GM06990 (cell line): ENCODE measurements around the gene AFAP1L2.

ENCODE experiments used
- DNase-seq: peaks from one replicate; pipeline ENCODE4 v3.0.0-alpha.2; 2011; ENCODE audit not compliant: insufficient read length; ENCODE audit errors: extremely low read depth
- H3K27me3 ChIP-seq: replicated peaks from 2 replicates; pipeline ENCODE4 v1.6.0; 2011; ENCODE audit warnings: low read length; ENCODE audit not compliant: control insufficient read depth, insufficient read depth
- H3K36me3 ChIP-seq: 2 replicates; pipeline ENCODE4 v1.5.1; 2011; ENCODE audit warnings: low read length; ENCODE audit not compliant: control insufficient read depth, insufficient read depth
- H3K4me3 ChIP-seq: replicated peaks from 2 replicates; pipeline ENCODE4 v1.5.1; 2011; ENCODE audit warnings: low read depth, mild to moderate bottlenecking, control low read depth, low read length
- TF ChIP-seq, protein P1 (sequence below): IDR thresholded peaks from 2 replicates; pipeline ENCODE4 v1.5.1; 2011; ENCODE audit warnings: low read length, control low read depth, mild to moderate bottlenecking, inconsistent platforms; ENCODE audit not compliant: insufficient read depth, poor library complexity, severe bottlenecking

AFAP1L2 gene

DNA sequence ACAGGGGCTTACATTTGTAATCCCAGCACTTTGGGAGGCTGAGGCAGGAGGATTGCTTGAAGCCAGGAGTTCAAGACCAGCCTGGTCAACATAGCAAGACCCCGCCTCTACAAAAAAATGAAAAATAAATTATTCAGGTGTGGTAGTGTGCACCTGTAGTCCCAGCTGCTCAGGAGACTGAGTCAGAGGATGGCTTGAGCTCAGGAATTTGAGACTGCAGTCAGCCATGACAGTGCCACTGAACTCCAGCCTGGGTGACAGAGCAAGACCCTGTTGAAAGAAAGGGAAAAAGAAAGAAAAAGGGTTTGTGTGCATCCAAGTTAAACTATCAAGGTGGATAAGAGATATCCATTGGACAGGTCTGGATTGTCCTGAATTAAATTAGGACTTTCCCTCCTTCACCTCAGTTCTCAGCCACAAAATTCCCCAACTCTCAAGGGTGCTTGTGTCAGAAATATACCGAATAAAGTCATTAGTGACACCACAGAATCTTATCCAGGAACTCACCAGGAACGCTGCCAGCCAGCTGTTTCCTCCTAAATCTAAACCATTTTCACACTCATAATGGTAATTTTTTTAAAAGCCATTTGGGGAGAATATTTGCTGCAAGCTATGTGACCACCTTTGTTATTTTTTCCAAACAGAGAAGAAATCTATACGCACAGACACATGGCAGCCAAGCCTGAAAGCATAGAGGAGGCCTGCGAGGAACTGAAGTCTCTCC, 12.0 kb downstream of the AFAP1L2 start:
- no peaks in the 10 kb centered on the region for H3K27me3 ChIP-seq
- no peaks in the 10 kb centered on the region for H3K36me3 ChIP-seq
- no peak overlapping the region for H3K4me3 ChIP-seq
- DNase-seq: no peak
- TF ChIP-seq, protein P1, sequence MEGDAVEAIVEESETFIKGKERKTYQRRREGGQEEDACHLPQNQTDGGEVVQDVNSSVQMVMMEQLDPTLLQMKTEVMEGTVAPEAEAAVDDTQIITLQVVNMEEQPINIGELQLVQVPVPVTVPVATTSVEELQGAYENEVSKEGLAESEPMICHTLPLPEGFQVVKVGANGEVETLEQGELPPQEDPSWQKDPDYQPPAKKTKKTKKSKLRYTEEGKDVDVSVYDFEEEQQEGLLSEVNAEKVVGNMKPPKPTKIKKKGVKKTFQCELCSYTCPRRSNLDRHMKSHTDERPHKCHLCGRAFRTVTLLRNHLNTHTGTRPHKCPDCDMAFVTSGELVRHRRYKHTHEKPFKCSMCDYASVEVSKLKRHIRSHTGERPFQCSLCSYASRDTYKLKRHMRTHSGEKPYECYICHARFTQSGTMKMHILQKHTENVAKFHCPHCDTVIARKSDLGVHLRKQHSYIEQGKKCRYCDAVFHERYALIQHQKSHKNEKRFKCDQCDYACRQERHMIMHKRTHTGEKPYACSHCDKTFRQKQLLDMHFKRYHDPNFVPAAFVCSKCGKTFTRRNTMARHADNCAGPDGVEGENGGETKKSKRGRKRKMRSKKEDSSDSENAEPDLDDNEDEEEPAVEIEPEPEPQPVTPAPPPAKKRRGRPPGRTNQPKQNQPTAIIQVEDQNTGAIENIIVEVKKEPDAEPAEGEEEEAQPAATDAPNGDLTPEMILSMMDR: no peak

DNA sequence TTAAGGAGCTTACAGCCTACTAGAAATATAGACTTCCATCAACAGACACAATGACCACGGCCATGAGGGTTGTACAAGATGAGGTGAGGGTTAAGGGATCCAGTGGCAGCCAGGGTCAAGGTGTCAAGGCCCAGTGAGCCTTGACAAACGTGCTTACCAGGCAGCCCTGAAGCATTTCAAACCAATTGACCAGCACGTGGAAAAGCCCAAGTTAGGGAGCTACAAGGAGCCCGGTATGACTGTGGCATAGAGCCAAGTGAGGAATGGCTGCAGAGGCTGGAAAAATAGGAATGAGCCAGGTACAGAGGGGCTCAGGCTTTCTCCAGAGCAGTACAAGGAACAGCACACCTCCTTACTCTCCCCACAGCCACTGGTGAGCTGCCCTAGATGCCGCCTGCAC, 12.7 kb downstream of the AFAP1L2 start:
- no peaks in the 10 kb centered on the region for H3K36me3 ChIP-seq
- no peaks in the 10 kb centered on the region for H3K27me3 ChIP-seq
- TF ChIP-seq, protein P1: no peak
- H3K4me3 ChIP-seq: no peak overlapping the region
- DNase-seq: no peak

DNA sequence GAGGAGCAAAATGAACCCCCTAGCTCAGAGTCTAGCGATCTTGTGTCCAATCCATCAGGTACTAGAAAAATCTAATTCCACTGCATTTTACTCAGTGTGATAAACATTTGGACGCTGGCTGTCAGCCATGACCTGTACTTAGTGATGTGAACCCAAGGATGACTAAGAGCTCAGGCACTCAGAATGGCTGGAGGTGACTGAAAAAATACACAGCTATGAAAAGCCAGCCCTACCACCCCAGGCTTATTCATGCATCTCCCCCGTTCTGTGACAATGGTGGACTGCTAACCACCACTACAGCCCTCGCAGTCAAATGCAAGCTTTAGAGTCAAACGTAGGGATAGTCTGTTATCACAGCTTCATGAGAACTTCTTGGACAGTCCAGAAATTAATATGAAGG, 14.9 kb downstream of the AFAP1L2 start:
- Histone ChIP-seq H3K4me3 (no peak overlapping the region), H3K27me3 (no peaks in the 10 kb centered on the region), H3K36me3 (no peaks in the 10 kb centered on the region)
- TF ChIP-seq, protein P1: no peak
- DNase-seq: no peak

DNA sequence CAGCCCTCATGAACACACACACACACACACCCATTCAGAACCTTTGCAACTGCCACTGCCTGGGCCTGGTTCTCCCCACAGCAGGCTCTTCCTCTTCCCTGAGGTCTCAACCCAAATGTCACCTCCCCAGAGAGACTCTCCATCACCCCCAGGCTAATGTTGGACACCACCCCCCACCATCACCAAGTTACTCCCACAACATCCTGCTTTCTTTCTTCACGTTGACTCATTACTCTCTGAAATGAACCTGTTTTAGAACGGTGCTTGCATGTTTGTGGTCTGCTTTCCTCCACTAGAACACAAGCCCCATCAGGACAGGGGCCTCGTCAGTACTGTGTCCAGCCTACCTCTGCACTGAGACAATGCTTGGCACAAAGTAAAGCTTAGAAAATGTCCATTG, 16.0 kb downstream of the AFAP1L2 start:
- DNase-seq: peak; percentile 51
- no peaks in the 10 kb centered on the region for H3K36me3 ChIP-seq

DNA sequence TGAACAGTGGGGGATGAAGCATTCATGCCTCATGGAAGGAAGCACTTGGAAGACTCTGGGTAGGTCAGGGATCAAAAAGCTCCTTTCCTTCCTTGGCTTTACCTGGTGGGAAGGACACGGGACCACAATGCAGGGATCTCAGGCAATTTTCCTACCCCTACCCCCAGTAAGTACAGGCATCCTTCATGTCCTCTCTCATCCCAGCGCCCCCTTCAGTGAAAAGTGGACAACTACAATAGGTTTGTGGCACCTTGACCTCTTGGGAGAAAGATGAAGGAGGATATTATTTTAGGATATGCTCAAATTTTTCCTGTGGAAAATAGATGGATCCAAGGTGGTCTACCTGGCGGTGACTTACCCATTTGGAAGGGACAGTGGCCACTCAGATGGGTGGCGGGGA, 16.5 kb downstream of the AFAP1L2 start:
- no peak overlapping the region for H3K4me3 ChIP-seq
- no peak for DNase-seq
- H3K27me3 ChIP-seq: no peaks in the 10 kb centered on the region
- H3K36me3 ChIP-seq: no peaks in the 10 kb centered on the region
- TF ChIP-seq, protein P1: peak; percentile 16

More for the DNA sequence above, 16.0 kb downstream of the AFAP1L2 start:
- TF ChIP-seq, protein P1: no peak
- H3K4me3 ChIP-seq: no peak overlapping the region
- no peaks in the 10 kb centered on the region for H3K27me3 ChIP-seq
